Right cardiac atrium (tissue), 5 donors: Measurements from ENCODE around the gene COQ7. TPM values are rescaled to one million over a fixed set of nuclear protein-coding genes. Genes with fewer than 3 reads are reported as not detected.

ENCODE experiments used
- ATAC-seq, 2 donors: fragments of 200-7000 bp; cut with Tn5 transposase; one replicate each; pipeline versions ENCODE4 v1.8.0 to v1.9.1; 2020; ENCODE audit warnings: moderate library complexity in 2 of 2, mild to moderate bottlenecking in 1 of 2
- DNase-seq, 3 donors: peaks; one replicate each; pipeline ENCODE4 v3.0.0-alpha.2; 2020
- H3K27ac ChIP-seq: one replicate; pipeline ENCODE4 v1.5.1; 2013; ENCODE audit warnings: mild to moderate bottlenecking, low read length, control low read depth, moderate library complexity
- H3K27me3 ChIP-seq: one replicate; pipeline ENCODE4 v1.6.1; 2013; ENCODE audit not compliant: control insufficient read depth, insufficient read depth
- H3K4me1 ChIP-seq: one replicate; pipeline ENCODE4 v1.6.1; 2013; ENCODE audit warnings: low read length; ENCODE audit not compliant: control insufficient read depth, insufficient read depth
- H3K4me3 ChIP-seq: one replicate; pipeline ENCODE4 v1.5.1; 2013; ENCODE audit warnings: low read length, control low read depth
- H3K9me3 ChIP-seq: one replicate; pipeline ENCODE4 v1.6.1; 2013; ENCODE audit warnings: low read length; ENCODE audit not compliant: control insufficient read depth
- WGBS: extraction: QIAGEN DNeasy Blood & Tissue Kit; methylation state at CpG from one replicate; pipeline ENCODE4 v1.1.7; 2013; 5-methylcytosine and 5-hydroxymethylcytosine counted together
- intact Hi-C, 4 donors: fragments of 100-400 bp; cut with DNase I; formaldehyde crosslinking; loops; one replicate each; pipeline versions ENCODE4 v1.11.0 to v1.14.0; 2022 to 2023
- polyA plus RNA-seq: library from polyadenylated mRNA; stranded (reverse); fragments of 200-250 nt; gene quantifications from one replicate; pipeline ENCODE4 v1.2.3, GENCODE V29; 2013
- total RNA-seq, 4 donors: library from RNA; stranded (reverse); fragmentation: NEBNext Ultra II Directional; extraction: Animal tissue kit (Norgen Biotek cat#: 25700); gene quantifications; one replicate each; pipeline ENCODE4 v1.2.1, GENCODE V29; 2021
- donor health status: healthy with polysubstance abuse.
- donor health status: DM: no; HTN: yes; CAD: no.
- donor health status: DM: no; HTN: no; CAD: no.
- donor health status: DM: no; HTN: yes; CAD: no; lungs with severe emphysema.
- donor health status: DM: yes; HTN: yes; CAD: no.

COQ7 gene
- total and polyA plus RNA-seq, 5 donors, result 28.7 to 36.5 (median 33.5) TPM

GRCh38 chr16:19127674-19128131, 60.3 kb downstream of the COQ7 start:
- intact Hi-C loops, result no loop called here
- ATAC-seq (no peak), DNase-seq (no peak)
- no peaks in the 10 kb centered on the region for H3K27me3 ChIP-seq
- no peaks in the 10 kb centered on the region for H3K9me3 ChIP-seq
- peaks cover 2% of the 10 kb centered on the region for H3K4me1 ChIP-seq
- no peak overlapping the region for H3K27ac ChIP-seq
- 63% methylated on average over 3 of the region's 3 CpGs for WGBS
- H3K4me3 ChIP-seq, result no peak overlapping the region

GRCh38 chr16:19128454-19129200, 61.2 kb downstream of the COQ7 start:
- ATAC-seq (no peak), DNase-seq (no peak)
- peaks cover 2% of the 10 kb centered on the region for H3K4me1 ChIP-seq
- H3K9me3 ChIP-seq, result no peaks in the 10 kb centered on the region
- H3K27ac ChIP-seq, result no peak overlapping the region
- no peak overlapping the region for H3K4me3 ChIP-seq
- intact Hi-C loops, result no loop called here
- H3K27me3 ChIP-seq, result no peaks in the 10 kb centered on the region
- 69% methylated on average over 7 of the region's 7 CpGs for WGBS

Other genes with a start within 250 kb of the COQ7 start
- 10 to 100 TPM; 37.1 to 57.0 (median 43.2) TPM for gene SMG1, start 141.2 kb upstream of the COQ7 start, total RNA-seq
- 11.5 TPM for gene SMG1, start 141.2 kb upstream of the COQ7 start, polyA plus RNA-seq
- under 1 TPM; 0.44 to 0.59 (median 0.58) TPM for gene TMC7, start 83.7 kb upstream of the COQ7 start, total RNA-seq
- gene TMC7, start 83.7 kb upstream of the COQ7 start, polyA plus RNA-seq, result 0.84 TPM
- gene ITPRIPL2, start 46.4 kb downstream of the COQ7 start, total RNA-seq, result 10 to 100 TPM; 16.9 to 37.0 (median 22.0) TPM
- 5.8 TPM for gene ITPRIPL2, start 46.4 kb downstream of the COQ7 start, polyA plus RNA-seq
- gene SYT17, start 100.6 kb downstream of the COQ7 start, total RNA-seq, result 1 to 10 TPM in 2 of 4 donors, under 1 TPM in 2; 0.86 to 1.3 (median 1.1) TPM
- gene SYT17, start 100.6 kb downstream of the COQ7 start, polyA plus RNA-seq, result 0.68 TPM
- gene CLEC19A, start 218.1 kb downstream of the COQ7 start, total RNA-seq, result not detected
- gene CLEC19A, start 218.1 kb downstream of the COQ7 start, polyA plus RNA-seq, result not detected